GM21381 (cell line): Measurements from ENCODE around the gene DCTD.
"Not testable (repeated sequence)": the region's sequence is repeated elsewhere in the genome, so short reads cannot be mapped to it uniquely, and the experiment has no call there.

Experiments
- ATAC-seq: cut with Tn5 transposase; IDR thresholded peaks from one replicate; pipeline ENCODE4 v1.9.1; 2021; ENCODE audit warnings: mild to moderate bottlenecking, moderate library complexity; ENCODE audit not compliant: unreplicated experiment

The DCTD gene

GRCh38 chr4:182922501-182923284 is 5.5 kb upstream of the DCTD start:
- ATAC-seq = no peak

DNA sequence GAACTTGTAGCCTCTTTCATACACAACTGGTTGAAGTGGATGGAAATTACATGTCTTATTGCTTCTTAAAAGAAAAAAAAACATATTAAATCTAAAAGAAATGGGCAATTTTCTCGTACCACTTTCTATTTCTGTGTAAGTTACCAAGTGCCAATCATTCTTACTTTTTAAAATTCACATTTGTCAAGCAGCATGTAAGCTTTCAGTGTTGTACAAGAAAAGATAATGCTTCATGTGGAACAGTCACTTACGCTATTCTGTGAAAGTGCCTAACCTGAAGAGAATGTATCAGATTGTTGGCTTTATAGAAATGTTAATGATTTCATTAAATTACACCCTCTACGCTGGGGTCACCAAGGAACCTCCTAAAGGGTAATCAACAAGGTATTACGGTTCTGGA is 4.4 kb upstream of the DCTD start:
- ATAC-seq = no peak

DNA sequence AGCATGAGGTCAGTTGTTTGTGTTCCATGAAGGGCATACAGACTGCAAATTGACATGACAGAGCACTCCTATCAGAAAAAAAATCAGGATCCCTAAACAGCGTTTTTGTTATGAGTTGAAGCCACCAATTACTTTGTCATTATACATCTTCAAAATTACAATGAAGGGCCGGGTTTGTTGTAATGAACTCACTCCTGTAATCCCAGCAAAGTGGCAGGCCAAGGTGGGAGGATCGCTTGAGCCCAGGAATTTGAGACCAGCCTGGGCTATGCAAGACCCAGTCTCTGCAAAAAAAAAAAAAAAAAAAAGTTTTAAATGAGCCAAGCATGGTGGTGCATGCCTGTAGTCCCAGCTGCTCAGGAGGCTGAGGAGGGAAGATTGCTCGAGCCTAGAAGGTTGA is 3.5 kb upstream of the DCTD start:
- no peak for ATAC-seq

DNA sequence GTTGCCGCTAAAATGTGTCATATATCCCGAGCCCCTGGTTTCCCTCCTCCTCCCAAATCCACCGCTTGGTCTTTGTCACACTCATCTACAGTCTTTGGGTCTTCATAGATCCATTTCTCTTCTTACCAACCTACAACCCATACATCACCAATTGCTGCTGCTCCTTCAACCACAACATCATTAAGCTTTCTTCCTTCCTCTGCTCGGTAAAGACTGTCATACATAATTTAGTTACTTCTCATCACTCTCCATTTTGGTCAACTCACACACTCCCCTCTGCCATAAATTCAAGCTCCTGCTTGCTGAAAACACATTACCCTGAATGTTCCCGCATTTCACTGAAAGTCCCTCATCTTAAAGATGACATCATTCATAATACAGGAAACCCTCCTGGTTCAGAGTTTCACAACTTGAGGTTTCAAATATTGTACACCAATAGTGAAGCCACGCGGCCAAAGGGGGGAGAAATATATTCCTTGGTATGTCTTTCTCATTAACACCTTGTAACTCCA is 1.7 kb upstream of the DCTD start:
- ATAC-seq = peak; percentile 32

- peak; percentile 24 for ATAC-seq
Measured at GRCh38 chr4:182918044-182918607, 940 bp upstream of the DCTD start.

- peak; percentile 22 for ATAC-seq
Measured at GRCh38 chr4:182916483-182917181, 554 bp downstream of the DCTD start.

DNA sequence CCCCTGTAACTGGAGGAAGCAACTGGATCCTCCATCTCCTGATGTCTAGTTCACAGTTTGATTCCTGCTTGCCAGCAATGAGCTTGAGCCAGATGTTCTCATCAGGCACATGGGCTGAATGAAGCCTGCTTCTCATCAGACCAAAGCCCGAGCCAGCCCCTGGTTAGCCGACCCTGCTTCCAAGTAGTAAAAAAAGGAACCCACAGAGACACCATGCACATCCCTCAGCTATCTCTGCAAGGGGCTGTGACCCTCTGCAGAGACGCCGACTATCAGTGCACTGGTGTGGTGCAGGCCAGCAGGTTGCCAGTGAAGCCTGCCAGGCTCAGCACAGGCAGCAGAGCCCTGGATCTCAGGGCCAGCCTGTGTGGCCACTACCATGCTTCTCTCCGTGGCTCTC is 2.8 kb downstream of the DCTD start:
- ATAC-seq = no peak

DNA sequence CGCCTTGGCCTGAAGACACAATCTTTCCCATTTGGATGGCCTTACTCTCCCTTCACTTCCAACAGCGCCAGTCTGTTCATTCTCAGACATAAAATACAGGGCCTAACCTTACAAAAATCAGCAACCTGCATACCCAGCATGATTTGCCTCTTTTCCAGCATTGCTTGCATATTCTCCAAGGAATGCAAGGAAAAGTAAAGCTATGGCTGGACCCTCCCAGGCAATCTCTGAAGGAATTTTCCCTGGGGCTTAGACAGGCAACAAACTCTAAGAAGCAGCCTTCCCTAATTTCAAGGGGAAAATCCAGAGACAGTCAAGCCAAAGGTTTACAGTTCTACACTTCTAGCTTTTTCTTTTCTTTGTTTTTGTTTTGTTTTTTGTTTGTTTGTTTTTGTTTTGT is 3.6 kb downstream of the DCTD start:
- no peak for ATAC-seq

DNA sequence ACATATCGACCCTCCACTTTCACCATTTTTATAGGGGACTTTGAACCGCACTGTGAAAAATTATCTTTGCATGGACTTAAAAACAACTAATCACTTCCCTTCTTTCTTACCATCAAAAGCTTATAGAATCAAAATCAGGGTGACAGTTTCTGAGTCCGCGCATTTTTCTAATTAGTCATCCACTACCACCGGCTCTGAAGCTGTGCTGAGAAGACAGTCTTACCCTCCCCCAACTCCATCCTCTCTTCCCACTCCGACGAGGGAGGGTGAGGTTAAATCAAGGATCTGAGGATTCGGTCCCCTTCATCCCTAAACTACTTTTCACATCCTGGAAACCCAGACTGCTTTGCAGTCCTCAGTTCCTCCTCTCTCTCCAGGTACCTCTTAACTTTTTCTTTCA is 4.2 kb downstream of the DCTD start:
- no peak for ATAC-seq

DNA sequence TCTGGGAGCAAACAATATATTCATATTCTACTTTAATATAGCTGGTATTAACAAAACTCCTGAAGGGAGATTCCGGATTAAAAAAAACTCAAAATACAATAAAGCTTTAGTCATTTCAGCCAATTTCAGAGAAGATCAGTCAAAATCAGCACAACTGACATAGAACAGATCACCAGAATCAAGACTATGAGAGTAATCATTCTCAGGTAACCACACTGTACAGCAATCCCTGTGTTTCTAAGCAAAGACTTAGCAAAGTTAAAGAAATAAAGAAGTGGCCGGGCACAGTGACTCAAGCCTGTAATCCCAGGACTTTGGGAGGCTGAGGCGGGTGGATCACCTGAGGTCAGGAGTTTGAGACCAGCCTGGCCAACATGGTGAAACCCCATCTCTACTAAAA is 9.1 kb downstream of the DCTD start:
- ATAC-seq = no peak

DNA sequence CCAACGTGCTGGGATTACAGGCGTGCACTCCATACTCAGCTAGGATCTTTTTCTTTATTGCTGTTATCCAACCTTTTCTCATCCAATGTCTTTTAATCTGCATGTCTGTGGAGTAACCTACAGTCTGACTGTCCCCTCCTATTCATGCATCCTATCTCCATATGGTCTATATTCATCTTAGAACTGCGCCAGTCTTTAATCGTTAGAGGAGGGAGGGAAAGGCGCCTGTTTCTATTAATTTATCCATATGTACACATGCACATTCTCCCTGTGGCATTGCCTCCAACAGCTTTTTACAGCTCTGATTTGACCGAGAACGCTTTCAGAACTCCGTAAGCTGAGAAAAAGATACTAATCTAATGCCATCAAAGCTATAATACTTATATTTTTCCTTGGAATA is 9.8 kb downstream of the DCTD start:
- no peak for ATAC-seq

- ATAC-seq = no peak
Measured at GRCh38 chr4:182906786-182907185, 10.4 kb downstream of the DCTD start.

DNA sequence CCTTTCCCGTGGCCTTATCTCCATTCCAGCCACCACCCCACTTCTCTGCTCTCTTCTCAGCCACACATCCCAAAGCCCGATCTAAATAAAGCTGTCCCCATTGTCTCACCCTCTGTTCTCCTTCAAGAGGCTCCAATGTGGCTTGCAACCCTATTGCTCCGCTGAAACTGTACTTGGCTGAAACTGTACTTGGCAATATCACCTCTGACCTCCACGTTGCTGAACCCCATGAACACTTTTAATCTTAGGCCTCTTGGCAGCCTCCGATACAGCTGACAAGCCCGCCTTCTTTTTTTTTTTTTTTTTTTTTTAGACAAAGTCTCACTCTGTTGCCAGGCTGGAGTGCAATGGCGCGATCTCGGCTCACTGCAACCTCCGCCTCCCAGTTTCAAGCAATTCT is 12.1 kb downstream of the DCTD start:
- ATAC-seq = no peak

- no peak for ATAC-seq
Measured at GRCh38 chr4:182904211-182904761, 12.9 kb downstream of the DCTD start.

- no peak for ATAC-seq
Measured at GRCh38 chr4:182903013-182903412, 14.2 kb downstream of the DCTD start.

DNA sequence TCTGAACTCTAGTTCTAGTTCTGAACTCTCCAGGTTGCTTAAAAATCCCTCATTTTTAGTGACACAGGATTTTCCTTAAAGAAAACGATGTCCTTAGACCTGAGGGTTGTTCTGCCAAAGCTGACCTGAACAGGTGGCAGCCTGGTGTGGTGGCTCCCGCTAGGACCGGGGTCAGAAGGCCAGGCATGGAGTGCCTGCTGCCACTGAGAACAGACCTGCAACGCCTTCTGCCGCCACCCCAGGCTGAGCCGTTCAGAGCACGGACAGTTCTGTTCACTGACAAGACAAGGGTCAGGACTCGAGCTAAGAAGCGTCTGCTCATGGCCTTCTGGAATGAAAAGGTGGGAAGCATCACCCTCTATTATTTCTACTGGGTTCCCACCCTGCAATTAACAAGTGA is 15.8 kb downstream of the DCTD start:
- no peak for ATAC-seq

DNA sequence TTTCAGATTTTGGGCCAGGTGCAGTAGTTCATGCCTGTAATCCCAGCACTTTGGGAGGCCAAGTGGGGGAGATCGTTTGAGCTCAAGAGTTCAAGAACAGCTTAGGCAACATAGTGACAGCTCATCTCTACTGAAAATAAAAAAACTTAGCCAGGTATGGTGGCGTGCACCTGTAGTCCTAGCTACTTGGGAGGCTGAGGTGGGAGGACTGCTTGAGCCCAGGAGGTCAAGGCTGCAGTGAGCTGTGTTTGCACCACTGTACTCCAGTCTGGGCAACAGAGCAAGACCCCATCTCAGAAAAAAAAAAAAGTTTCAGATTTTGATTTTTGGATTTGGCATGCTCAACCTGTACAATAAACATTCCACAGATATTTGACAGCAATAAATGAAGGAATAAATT is 17.2 kb downstream of the DCTD start:
- ATAC-seq = not testable (repeated sequence)

DNA sequence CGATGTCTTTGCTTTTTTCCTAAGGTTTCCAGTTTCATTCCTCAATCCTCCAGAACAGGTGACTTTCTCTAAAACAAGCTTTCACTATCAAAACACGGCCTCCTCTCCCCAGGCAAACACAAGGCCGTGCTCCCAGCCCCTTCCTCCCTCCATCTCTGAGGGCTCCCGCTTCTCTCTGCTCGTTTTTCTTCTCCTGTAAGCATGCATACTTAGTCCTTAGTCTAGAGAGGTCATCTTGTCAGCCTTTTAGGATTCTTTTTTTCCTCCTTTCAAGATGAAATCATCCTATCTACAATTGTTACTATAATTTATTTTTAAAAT is 18.7 kb downstream of the DCTD start:
- no peak for ATAC-seq

DNA sequence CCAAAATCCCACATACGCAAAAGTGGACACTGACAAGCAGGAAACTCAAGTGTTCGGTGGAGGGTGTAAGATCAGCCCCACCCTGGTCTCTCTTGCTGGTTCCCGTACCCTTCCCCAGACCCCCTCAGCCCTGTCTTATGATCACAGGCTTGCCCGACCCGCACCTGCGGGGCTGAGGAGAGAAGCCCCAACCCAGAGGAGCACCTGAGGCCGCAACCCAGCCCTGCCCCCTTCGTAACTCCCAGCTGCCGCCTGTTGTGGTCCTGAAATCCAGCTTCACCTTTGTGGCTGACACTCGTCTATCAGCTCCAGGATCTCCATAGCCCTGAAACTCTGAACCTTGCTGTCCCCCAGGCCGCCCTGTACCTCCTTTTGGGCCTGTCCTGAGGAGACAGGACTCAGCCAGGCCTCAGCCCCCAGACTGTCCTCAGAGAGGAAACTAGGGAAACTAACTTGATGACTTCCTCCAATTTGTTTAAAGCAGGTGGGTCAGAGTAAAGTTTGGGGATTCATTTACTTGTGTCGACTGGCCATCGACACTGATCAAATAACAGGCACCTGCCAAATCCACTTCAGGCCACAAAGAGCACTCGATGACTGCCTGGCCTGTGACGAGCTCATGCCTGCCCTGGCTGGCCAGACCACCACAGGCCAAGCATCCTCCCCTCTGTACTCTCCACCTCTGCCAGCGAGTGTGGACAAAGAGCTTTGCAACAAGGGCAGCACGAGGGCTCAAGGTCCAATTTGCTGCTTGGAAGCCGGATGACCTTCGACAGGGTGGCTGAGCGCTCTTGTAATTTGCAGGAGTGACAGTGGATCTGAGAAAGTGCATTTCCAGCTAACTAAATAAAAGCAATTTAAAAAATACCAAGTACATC is 19.3 kb downstream of the DCTD start:
- no peak for ATAC-seq

DNA sequence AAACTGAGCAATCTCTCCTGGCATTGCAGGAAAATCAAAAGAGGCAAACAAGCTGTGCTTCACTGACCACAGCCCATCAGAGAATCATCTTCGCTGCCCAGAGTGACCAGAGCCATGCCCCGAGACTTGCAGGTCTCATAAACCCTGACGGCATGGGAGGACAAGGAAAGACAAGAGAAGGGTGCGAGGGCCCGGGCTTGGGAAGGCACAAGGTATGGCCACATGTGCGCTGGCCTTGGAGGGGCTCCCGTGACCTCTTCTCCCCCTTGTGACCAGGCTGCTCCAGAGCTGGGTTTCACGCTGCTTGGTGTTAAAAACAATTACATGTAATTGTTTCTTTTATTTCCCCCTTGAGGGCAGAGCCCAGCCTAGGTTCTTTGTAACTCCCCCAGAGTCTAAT is 20.8 kb downstream of the DCTD start:
- ATAC-seq = no peak

DNA sequence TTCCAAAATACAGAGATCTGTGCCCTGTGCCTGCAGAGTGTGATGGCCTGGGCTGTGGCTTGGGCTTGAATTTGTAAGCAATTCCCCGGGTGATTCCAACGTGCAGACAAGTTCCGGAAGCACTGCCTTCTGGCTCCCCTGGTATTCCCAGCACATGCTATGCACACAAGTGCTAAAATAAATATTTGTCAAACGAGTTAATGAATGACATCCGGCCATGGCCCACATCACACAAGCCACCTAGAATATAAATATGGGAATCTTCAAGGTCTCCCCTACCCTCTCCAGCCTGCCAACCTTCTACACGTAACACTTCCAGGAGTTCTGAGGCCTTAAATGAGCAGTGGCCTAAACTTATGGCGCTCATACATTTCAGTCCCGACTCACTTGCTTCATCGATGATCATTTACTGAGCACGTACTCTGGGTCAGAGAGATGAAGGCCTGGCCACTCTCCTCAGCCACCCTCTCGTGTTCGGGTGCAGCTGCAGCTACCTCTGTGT is 21.3 kb downstream of the DCTD start:
- no peak for ATAC-seq
